Activated naive CD4-positive, alpha-beta T cell treated with Interleukin-2 at 50 U/mL for 16 hours (primary cell): Measurements from ENCODE around the gene SUSD3.
A peak's percentile ranks its signal among the peaks of the same experiment; 100 is the strongest.

Experiments
- DNase-seq: peaks from one replicate; pipeline ENCODE4 v3.0.0-alpha.2; 2020

The SUSD3 gene

GRCh38 chr9:93053781-93054331, 4.6 kb upstream of the SUSD3 start:
- DNase-seq, result no peak

GRCh38 chr9:93054758-93055704, 3.5 kb upstream of the SUSD3 start:
- DNase-seq, result no peak

GRCh38 chr9:93057042-93057702, 1.3 kb upstream of the SUSD3 start:
- DNase-seq, result no peak

- peak; percentile 13 for DNase-seq
These were observed 672 bp upstream of the SUSD3 start for GRCh38 chr9:93057703-93058354.

GRCh38 chr9:93059011-93059714, 662 bp downstream of the SUSD3 start:
- DNase-seq, result peak; percentile 40

- no peak for DNase-seq
These were observed 1.4 kb downstream of the SUSD3 start for GRCh38 chr9:93059715-93060578.

GRCh38 chr9:93060746-93061259, 2.3 kb downstream of the SUSD3 start:
- DNase-seq, result peak; percentile 27

- DNase-seq, result no peak
These were observed 2.8 kb downstream of the SUSD3 start for GRCh38 chr9:93061260-93061751.

- peak; percentile 28 for DNase-seq
These were observed 3.6 kb downstream of the SUSD3 start for GRCh38 chr9:93061791-93062763.

- peak; percentile 87 for DNase-seq
These were observed 6.1 kb downstream of the SUSD3 start for GRCh38 chr9:93064392-93065134.

- no peak for DNase-seq
These were observed 6.7 kb downstream of the SUSD3 start for GRCh38 chr9:93065135-93065720.

- no peak for DNase-seq
These were observed 8.6 kb downstream of the SUSD3 start for GRCh38 chr9:93066978-93067603.

- no peak for DNase-seq
These were observed 10.5 kb downstream of the SUSD3 start for GRCh38 chr9:93068956-93069355.

GRCh38 chr9:93071464-93071863, 13.0 kb downstream of the SUSD3 start:
- DNase-seq, result no peak

GRCh38 chr9:93072383-93072795, 13.9 kb downstream of the SUSD3 start:
- DNase-seq, result no peak

GRCh38 chr9:93076101-93076791, 17.7 kb downstream of the SUSD3 start:
- DNase-seq, result no peak

- no peak for DNase-seq
These were observed 18.3 kb downstream of the SUSD3 start for GRCh38 chr9:93076792-93077128.

- no peak for DNase-seq
These were observed 18.9 kb downstream of the SUSD3 start for GRCh38 chr9:93077367-93077766.
